ENCODE results near the gene UNC45B.
"Not testable (repeated sequence)": the region's sequence is repeated elsewhere in the genome, so short reads cannot be mapped to it uniquely, and the experiment has no call there.

The UNC45B gene

DNA sequence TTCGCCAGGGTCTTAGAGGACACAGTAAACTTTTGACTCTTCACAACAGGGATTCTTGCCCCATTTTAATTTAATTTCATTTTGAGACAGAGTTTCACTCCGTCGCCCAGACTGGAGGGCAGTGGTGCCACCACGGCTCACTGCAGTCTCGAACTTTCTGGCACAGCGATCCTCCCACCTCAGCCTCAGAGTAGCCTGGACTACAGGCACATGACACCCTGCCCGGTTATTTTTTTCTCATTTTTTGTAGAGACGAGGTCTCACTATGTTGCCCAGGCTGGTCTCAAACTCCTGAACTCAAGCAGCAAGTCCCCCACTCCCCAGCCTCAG is 5.2 kb upstream of the UNC45B start:
- no peaks in the 10 kb centered on the region for H3K4me1 ChIP-seq (ENCODE audit: control insufficient read depth, insufficient read depth, low read length)
- H3K36me3 ChIP-seq (ENCODE audit: control insufficient read depth, insufficient read depth, low read length): peaks cover 17% of the 10 kb centered on the region; the same call in 1 of the 2 replicates
- no CpG with 5 or more reads among the region's 8 CpGs for WGBS (ENCODE audit: insufficient coverage, insufficient read length)
- no peak overlapping the region for H3K27ac ChIP-seq (ENCODE audit: low read length)
- no peak overlapping the region for H3K4me3 ChIP-seq (ENCODE audit: low read length)
- H3K27me3 ChIP-seq (ENCODE audit: control insufficient read depth, insufficient read depth, low read length): no peaks in the 10 kb centered on the region
- DNase-seq (ENCODE audit: low read depth, low spot score): no peak
- H3K9me3 ChIP-seq (ENCODE audit: control insufficient read depth, insufficient read depth, low read length): no peaks in the 10 kb centered on the region

DNA sequence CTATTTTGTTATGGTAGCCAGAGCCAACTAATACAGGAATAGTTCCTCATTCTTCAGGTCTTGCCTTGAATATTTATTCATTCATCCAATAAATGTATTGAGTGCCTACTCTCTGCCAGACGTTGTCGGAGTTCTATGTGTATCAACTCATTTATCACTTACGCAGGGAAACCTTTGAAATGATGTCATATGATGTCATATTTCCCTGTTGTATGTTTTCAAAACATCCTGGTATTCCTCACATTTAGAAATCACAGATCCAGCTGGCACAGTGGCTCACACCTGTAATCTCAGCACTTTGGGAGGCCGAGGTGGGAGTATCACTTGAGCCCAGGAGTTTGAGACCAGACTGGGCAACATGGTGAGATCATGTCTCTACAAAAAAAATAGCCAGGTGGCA is 2.8 kb upstream of the UNC45B start:
- no peak for DNase-seq (ENCODE audit: low read depth, low spot score)
- Histone ChIP-seq H3K36me3 (ENCODE audit: control insufficient read depth, insufficient read depth, low read length) (0 out of 2 replicates have a peak, but pooled peaks cover under 1% of the 10 kb centered on the region), H3K9me3 (ENCODE audit: control insufficient read depth, insufficient read depth, low read length) (no peaks in the 10 kb centered on the region), H3K27ac (ENCODE audit: low read length) (no peak overlapping the region), H3K4me1 (ENCODE audit: control insufficient read depth, insufficient read depth, low read length) (no peaks in the 10 kb centered on the region), H3K4me3 (ENCODE audit: low read length) (no peak overlapping the region), H3K27me3 (ENCODE audit: control insufficient read depth, insufficient read depth, low read length) (no peaks in the 10 kb centered on the region)
- WGBS (ENCODE audit: insufficient coverage, insufficient read length): no CpG with 5 or more reads among the region's 4 CpGs

DNA sequence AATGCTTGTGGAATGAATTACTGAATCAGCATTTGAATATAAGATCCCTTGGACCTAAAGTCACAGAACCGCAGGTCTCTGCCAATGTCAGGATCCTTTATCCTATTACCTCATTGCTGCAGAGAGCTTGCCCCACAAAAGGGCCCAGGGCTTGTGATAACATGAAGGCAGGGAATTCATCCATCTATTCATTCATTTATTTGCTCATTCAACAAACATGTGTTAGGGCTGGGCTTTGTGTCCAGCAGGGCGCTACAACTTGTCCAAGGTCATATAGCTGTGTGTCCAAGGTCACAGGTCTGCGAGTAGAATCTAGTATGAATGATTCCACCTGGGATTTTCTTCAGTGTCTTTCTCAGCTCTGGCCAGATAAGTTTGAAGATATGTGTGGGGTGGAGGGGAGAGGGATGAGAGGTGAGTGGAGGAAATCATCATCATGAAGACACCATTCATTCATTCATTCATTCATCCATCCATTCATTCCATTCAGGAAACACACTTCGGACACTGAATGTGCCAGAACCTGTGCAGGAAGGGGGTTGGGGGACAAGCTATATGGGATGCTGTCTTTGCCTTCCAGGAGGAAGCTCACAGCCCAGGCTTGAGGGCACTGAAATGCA is 1.3 kb upstream of the UNC45B start:
- WGBS (ENCODE audit: insufficient coverage, insufficient read length): no CpG with 5 or more reads among the region's 4 CpGs
- Histone ChIP-seq H3K4me3 (ENCODE audit: low read length) (no peak overlapping the region), H3K27me3 (ENCODE audit: control insufficient read depth, insufficient read depth, low read length) (no peaks in the 10 kb centered on the region), H3K36me3 (ENCODE audit: control insufficient read depth, insufficient read depth, low read length) (no peaks in the 10 kb centered on the region), H3K4me1 (ENCODE audit: control insufficient read depth, insufficient read depth, low read length) (no peaks in the 10 kb centered on the region), H3K9me3 (ENCODE audit: control insufficient read depth, insufficient read depth, low read length) (no peaks in the 10 kb centered on the region), H3K27ac (ENCODE audit: low read length) (no peak overlapping the region)
- DNase-seq (ENCODE audit: low read depth, low spot score): no peak

DNA sequence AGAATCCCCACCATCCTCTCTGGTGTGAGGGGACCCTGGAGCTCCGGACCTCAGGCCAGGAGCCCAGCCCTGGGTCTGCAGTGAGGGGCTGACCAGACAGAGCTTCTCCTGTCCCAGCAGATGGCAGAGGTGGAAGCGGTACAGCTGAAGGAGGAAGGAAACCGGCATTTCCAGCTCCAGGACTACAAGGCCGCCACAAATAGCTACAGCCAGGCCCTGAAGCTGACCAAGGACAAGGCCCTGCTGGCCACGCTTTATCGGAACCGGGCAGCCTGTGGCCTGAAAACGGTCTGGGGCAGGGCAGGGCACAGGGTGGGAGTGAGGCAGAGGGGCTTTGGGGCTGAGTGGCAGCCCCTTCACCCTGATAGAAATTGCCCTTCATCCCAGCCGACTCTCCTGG is 527 bp downstream of the UNC45B start:
- Histone ChIP-seq H3K4me3 (ENCODE audit: low read length) (no peak overlapping the region), H3K36me3 (ENCODE audit: control insufficient read depth, insufficient read depth, low read length) (no peaks in the 10 kb centered on the region), H3K27ac (ENCODE audit: low read length) (no peak overlapping the region), H3K9me3 (ENCODE audit: control insufficient read depth, insufficient read depth, low read length) (no peaks in the 10 kb centered on the region), H3K27me3 (ENCODE audit: control insufficient read depth, insufficient read depth, low read length) (no peaks in the 10 kb centered on the region), H3K4me1 (ENCODE audit: control insufficient read depth, insufficient read depth, low read length) (no peaks in the 10 kb centered on the region)
- WGBS (ENCODE audit: insufficient coverage, insufficient read length): no CpG with 5 or more reads among the region's 9 CpGs
- no peak for DNase-seq (ENCODE audit: low read depth, low spot score)

DNA sequence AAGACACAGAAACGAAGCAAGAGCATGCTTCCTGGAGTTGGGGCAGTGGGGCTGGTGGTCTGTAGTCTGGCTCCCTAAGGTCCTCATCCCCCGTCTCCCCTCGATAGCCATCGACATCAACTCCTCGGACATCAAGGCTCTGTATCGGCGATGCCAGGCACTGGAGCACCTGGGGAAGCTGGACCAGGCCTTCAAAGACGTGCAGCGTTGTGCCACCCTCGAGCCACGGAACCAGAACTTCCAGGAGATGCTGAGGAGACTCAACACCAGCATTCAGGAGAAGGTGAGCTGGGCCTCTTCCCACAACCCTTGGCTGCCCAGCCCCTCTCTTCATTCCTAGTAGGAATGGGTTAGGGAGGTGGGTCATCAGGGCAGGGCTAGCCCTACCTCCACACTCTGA is 2.3 kb downstream of the UNC45B start:
- Histone ChIP-seq H3K27ac (ENCODE audit: low read length) (no peak overlapping the region), H3K4me3 (ENCODE audit: low read length) (no peak overlapping the region), H3K4me1 (ENCODE audit: control insufficient read depth, insufficient read depth, low read length) (no peaks in the 10 kb centered on the region), H3K9me3 (ENCODE audit: control insufficient read depth, insufficient read depth, low read length) (no peaks in the 10 kb centered on the region), H3K27me3 (ENCODE audit: control insufficient read depth, insufficient read depth, low read length) (no peaks in the 10 kb centered on the region), H3K36me3 (ENCODE audit: control insufficient read depth, insufficient read depth, low read length) (no peaks in the 10 kb centered on the region)
- WGBS (ENCODE audit: insufficient coverage, insufficient read length): no CpG with 5 or more reads among the region's 11 CpGs
- DNase-seq (ENCODE audit: low read depth, low spot score): no peak

DNA sequence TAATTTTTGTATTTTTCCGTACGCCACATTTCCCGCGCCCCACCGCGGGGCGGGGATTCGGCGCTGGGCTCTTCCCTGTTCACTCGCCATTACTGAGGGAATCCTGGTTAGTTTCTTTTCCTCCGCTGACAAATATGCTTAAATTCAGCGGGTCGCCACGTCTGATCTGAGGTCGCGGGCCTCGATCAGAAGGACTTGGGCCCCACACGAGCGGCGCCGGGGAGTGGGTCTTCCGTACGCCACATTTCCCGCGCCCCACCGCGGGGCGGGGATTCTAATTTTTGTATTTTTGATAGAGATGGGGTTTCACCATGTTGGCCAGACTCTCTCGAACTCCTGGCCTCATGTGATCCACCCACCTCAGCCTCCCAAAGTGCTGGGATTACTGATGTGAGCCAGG is 3.5 kb downstream of the UNC45B start:
- H3K36me3 ChIP-seq (ENCODE audit: control insufficient read depth, insufficient read depth, low read length); H3K27ac ChIP-seq (ENCODE audit: low read length); H3K9me3 ChIP-seq (ENCODE audit: control insufficient read depth, insufficient read depth, low read length); DNase-seq (ENCODE audit: low read depth, low spot score); H3K4me3 ChIP-seq (ENCODE audit: low read length); H3K4me1 ChIP-seq (ENCODE audit: control insufficient read depth, insufficient read depth, low read length); H3K27me3 ChIP-seq (ENCODE audit: control insufficient read depth, insufficient read depth, low read length): not testable (repeated sequence)
- no CpG with 5 or more reads among the region's 29 CpGs for WGBS (ENCODE audit: insufficient coverage, insufficient read length)

DNA sequence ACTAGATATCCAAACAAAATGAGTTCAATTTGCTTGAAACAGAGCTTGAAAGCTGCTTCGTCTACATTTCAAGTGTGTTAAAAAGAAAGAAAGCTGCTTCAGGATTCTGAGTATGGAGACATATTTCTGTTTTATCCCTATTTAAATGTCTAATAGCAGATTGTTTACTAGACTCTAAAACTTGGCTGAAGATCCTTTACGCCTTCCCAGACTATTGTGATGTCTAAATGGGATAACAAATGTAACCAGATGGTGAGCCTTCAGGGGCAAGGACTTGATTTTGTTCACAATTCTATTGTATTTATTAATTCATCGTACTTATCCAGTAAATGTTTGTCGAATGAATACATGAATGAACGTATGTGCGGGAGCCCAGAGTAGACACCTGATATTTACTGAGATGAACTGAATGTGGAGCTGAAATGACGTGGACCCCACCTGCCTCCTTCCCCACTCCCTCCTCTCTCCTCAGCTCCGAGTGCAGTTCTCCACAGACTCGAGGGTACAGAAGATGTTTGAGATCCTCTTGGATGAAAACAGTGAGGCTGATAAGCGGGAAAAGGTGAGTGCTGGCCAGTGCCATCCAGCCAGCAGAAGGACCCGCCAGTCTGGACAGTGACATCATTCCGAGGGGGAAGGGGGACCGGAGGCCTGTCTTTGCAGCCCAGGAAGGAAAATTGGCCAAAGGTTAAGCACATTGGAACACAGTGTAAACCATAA is 5.0 kb downstream of the UNC45B start:
- WGBS (ENCODE audit: insufficient coverage, insufficient read length): no CpG with 5 or more reads among the region's 13 CpGs
- Histone ChIP-seq H3K4me1 (ENCODE audit: control insufficient read depth, insufficient read depth, low read length) (no peaks in the 10 kb centered on the region), H3K36me3 (ENCODE audit: control insufficient read depth, insufficient read depth, low read length) (no peaks in the 10 kb centered on the region), H3K27me3 (ENCODE audit: control insufficient read depth, insufficient read depth, low read length) (no peaks in the 10 kb centered on the region), H3K9me3 (ENCODE audit: control insufficient read depth, insufficient read depth, low read length) (no peaks in the 10 kb centered on the region), H3K4me3 (ENCODE audit: low read length) (no peak overlapping the region), H3K27ac (ENCODE audit: low read length) (no peak overlapping the region)
- no peak for DNase-seq (ENCODE audit: low read depth, low spot score)

DNA sequence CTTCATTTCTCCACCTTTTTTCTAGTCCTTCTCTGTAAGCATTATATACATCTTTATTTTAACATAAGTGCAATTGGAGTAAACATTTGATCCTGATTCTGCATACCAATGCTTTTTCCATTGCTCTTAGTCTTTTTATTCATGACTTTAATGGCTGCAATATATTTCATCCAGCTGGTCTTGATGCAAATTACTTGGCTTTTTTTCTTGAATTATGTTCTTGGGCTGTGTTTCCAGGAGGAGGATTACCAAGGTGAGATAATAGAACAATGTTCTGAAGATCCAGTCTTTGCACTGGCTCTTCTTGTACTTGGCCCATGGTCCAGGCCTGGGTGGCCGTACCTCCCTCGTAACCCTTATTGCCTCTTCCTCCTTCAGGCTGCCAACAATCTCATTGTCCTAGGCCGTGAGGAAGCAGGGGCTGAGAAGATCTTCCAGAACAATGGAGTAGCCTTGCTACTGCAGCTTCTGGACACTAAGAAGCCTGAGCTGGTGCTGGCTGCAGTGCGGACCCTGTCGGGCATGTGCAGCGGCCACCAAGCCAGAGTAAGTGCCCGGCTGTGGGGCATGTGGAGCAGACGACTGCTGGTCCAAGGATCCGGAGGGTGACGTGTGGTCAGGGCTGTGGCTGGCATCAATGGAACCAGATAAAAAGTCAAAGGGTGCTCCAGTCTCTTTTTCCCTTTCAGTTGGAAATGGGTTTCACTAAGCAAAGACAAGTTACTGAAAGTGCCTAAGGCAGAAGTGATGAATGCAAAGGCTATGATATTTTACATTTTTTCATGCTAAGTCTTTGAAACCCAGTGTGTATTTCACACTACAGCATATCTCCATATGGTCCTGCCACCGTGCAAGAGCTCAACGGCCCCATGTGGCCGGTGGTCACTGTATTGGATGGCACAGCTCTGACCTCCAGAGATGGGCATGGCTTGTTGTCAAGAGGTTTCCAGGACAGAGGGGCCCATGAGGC is 6.9 kb downstream of the UNC45B start:
- no peaks in the 10 kb centered on the region for H3K4me1 ChIP-seq (ENCODE audit: control insufficient read depth, insufficient read depth, low read length)
- H3K27ac ChIP-seq (ENCODE audit: low read length): no peak overlapping the region
- no peaks in the 10 kb centered on the region for H3K27me3 ChIP-seq (ENCODE audit: control insufficient read depth, insufficient read depth, low read length)
- H3K4me3 ChIP-seq (ENCODE audit: low read length): no peak overlapping the region
- DNase-seq (ENCODE audit: low read depth, low spot score): no peak
- H3K9me3 ChIP-seq (ENCODE audit: control insufficient read depth, insufficient read depth, low read length): no peaks in the 10 kb centered on the region
- no peaks in the 10 kb centered on the region for H3K36me3 ChIP-seq (ENCODE audit: control insufficient read depth, insufficient read depth, low read length)
- no CpG with 5 or more reads among the region's 13 CpGs for WGBS (ENCODE audit: insufficient coverage, insufficient read length)

DNA sequence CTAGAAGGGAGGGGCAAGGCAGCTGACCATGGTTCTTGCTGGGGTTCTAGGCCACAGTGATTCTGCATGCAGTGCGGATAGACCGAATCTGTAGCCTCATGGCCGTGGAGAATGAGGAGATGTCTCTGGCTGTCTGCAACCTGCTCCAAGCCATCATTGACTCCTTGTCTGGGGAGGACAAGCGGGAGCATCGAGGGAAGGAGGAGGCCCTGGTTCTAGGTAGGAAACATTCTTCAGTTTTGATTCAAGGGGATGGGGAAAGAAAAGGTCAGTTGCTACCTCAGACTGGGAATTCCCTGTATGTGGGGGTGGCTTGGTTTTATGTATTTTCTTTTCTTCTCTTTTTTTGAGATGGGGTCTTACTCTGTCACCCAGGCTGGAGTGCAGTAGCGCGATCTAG is 7.6 kb downstream of the UNC45B start:
- DNase-seq (ENCODE audit: low read depth, low spot score): no peak
- H3K9me3 ChIP-seq (ENCODE audit: control insufficient read depth, insufficient read depth, low read length): no peaks in the 10 kb centered on the region
- WGBS (ENCODE audit: insufficient coverage, insufficient read length): no CpG with 5 or more reads among the region's 7 CpGs
- H3K27me3 ChIP-seq (ENCODE audit: control insufficient read depth, insufficient read depth, low read length): no peaks in the 10 kb centered on the region
- H3K4me3 ChIP-seq (ENCODE audit: low read length): no peak overlapping the region
- H3K4me1 ChIP-seq (ENCODE audit: control insufficient read depth, insufficient read depth, low read length): no peaks in the 10 kb centered on the region
- H3K36me3 ChIP-seq (ENCODE audit: control insufficient read depth, insufficient read depth, low read length): no peaks in the 10 kb centered on the region
- no peak overlapping the region for H3K27ac ChIP-seq (ENCODE audit: low read length)

DNA sequence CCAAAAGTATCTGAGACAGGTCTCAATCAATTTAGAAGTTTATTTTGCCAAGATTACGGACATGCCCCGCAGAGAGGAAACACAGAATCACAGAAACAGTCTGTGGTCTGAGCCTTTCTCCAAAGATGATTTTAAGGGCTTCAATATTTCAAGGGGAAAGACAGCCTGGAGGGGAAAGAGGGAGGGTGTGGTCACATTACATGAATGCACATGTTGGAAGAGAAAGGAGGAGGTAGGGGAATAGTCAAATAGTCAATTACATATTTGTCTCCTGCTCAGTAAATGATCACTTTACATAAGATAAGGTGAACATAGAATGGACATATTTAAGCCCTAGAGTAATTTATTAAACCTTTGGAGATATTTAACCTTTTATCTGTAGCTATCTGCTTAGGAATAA is 12.3 kb downstream of the UNC45B start:
- H3K27me3 ChIP-seq (ENCODE audit: control insufficient read depth, insufficient read depth, low read length): no peaks in the 10 kb centered on the region
- H3K4me1 ChIP-seq (ENCODE audit: control insufficient read depth, insufficient read depth, low read length): no peaks in the 10 kb centered on the region
- H3K9me3 ChIP-seq (ENCODE audit: control insufficient read depth, insufficient read depth, low read length): no peaks in the 10 kb centered on the region
- WGBS (ENCODE audit: insufficient coverage, insufficient read length): no CpG with 5 or more reads among the region's 2 CpGs
- H3K27ac ChIP-seq (ENCODE audit: low read length): no peak overlapping the region
- no peak for DNase-seq (ENCODE audit: low read depth, low spot score)
- no peak overlapping the region for H3K4me3 ChIP-seq (ENCODE audit: low read length)
- H3K36me3 ChIP-seq (ENCODE audit: control insufficient read depth, insufficient read depth, low read length): no peaks in the 10 kb centered on the region
